Activated naive CD4-positive, alpha-beta T cell treated with anti-CD3 and anti-CD28 coated beads for 36 hours (primary cell): ENCODE data around the gene TTLL9. TPM values are rescaled to one million over a fixed set of nuclear protein-coding genes. Genes with fewer than 3 reads are reported as not detected.
"Not testable (repeated sequence)": the region's sequence is repeated elsewhere in the genome, so short reads cannot be mapped to it uniquely, and the experiment has no call there.

Source experiments
- CTCF ChIA-PET: fragments of 350-600 bp; sonication (Branson Sonifier 250); formaldehyde crosslinking; loops from one replicate; lab custom pipeline; 2021; ENCODE audit warnings: antibody characterized with exemption; lab: Charles Lee
- DNase-seq: peaks from one replicate; pipeline ENCODE4 v3.0.0-alpha.2; 2020
- H3K27ac Mint-ChIP-seq: one replicate; pipeline ENCODE4 v1.8.0; 2021; ENCODE audit warnings: mild to moderate bottlenecking, mixed read lengths
- H3K27me3 Mint-ChIP-seq: one replicate; pipeline ENCODE4 v1.8.0; 2021; ENCODE audit warnings: low read depth, mixed read lengths
- H3K36me3 Mint-ChIP-seq: one replicate; pipeline ENCODE4 v1.8.0; 2021; ENCODE audit warnings: low read depth, mixed read lengths
- H3K4me1 Mint-ChIP-seq: one replicate; pipeline ENCODE4 v1.8.0; 2021; ENCODE audit warnings: low read depth, mixed read lengths
- H3K4me3 Mint-ChIP-seq: one replicate; pipeline ENCODE4 v1.8.0; 2021; ENCODE audit warnings: mild to moderate bottlenecking, moderate library complexity, mixed read lengths
- H3K9me3 Mint-ChIP-seq: one replicate; pipeline ENCODE4 v1.8.0; 2021; ENCODE audit warnings: mixed read lengths
- intact Hi-C: fragments of 100-400 bp; cut with micrococcal nuclease; formaldehyde crosslinking; loops from one replicate; pipeline ENCODE4 v1.15.1; 2023
- total RNA-seq, 2 experiments: library from RNA; stranded (reverse); gene quantifications; one replicate each; pipeline ENCODE4 v1.2.3, GENCODE V29; 2021

The TTLL9 gene
- total RNA-seq, 2 experiments from 2014 or later, result not detected

DNA sequence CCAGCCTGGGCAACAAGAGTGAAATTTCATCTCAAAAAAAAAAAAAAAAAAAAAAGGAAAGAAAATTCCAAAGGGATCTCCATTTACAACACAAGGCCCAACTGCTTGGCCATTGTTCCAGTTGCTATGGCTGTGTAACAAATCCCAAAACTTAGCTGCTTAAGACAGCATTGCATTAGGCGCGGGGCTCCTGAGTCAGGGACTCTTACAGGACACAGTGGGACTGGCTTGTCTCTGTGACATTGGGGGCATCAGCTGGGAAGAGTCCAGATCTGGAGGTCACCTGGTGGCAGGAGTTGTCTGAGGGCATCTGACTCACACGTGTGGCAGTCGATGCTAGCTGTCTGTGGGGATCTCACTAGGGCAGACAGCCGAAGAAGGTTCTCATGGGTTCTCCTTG is 35.6 kb downstream of the TTLL9 start:
- no peak overlapping the region for H3K4me3 Mint-ChIP-seq
- H3K4me1 Mint-ChIP-seq, result no peaks in the 10 kb centered on the region
- no peak overlapping the region for H3K27ac Mint-ChIP-seq
- DNase-seq, result no peak
- peaks cover 2% of the 10 kb centered on the region for H3K27me3 Mint-ChIP-seq
- H3K36me3 Mint-ChIP-seq, result no peaks in the 10 kb centered on the region
- CTCF ChIA-PET, result interaction anchor here (0.6 to 1.1 kb wide), 2 partner anchors 29 to 126 kb away, joined by 3 to 4 read pairs; no protein-coding TSS in a partner anchor
- H3K9me3 Mint-ChIP-seq, result no peaks in the 10 kb centered on the region
- intact Hi-C loops, result no loop called here

DNA sequence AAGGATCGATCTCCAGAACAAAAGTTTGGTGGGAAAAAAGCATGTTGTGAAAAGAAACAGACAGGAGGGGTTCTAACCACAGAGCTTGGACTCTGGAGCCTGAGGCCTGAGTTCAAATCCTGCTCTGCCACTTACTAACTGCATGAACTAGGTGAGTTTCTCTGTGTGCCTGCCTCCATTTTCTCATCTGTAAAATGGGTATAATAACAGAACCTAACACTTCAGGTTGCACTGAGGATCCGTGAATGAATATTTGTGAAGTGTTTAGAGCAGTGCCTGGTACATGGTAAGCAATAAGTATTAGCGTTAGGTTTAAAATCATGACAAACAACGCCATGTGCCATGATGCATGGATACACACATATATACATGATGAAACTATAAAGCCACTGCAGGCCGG is 36.6 kb downstream of the TTLL9 start:
- Mint-ChIP-seq H3K36me3 (no peaks in the 10 kb centered on the region), H3K4me3 (no peak overlapping the region)
- CTCF ChIA-PET, result no interaction called here

DNA sequence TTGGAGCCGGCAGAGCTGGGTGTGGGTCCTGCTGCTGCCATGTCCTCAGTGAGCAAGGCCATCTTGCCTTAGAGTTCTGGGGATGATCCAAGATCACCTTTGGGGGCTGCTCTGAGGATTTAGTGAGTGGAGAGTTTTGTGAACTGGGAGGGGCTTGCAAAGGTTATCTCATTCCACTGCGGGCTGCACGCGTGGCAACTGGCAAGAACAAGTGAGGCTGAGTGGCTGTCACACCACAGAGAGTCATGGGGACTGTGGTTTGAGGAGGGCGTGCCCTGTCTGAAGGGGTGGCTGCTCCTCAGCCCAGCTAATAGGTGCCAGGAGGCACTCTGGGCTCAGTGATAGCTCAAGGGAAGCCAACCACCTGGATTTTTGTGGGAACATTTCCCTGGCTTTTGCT is 37.6 kb downstream of the TTLL9 start:
- intact Hi-C loops, result no loop called here
- CTCF ChIA-PET, result no interaction called here
- H3K4me1 Mint-ChIP-seq, result no peaks in the 10 kb centered on the region
- H3K4me3 Mint-ChIP-seq, result no peak overlapping the region
- no peak for DNase-seq
- H3K36me3 Mint-ChIP-seq, result no peaks in the 10 kb centered on the region
- peaks cover 2% of the 10 kb centered on the region for H3K27me3 Mint-ChIP-seq
- no peak overlapping the region for H3K27ac Mint-ChIP-seq
- H3K9me3 Mint-ChIP-seq, result no peaks in the 10 kb centered on the region

More for the DNA sequence above, 36.6 kb downstream of the TTLL9 start:
- H3K9me3 Mint-ChIP-seq, result no peaks in the 10 kb centered on the region
- peaks cover 2% of the 10 kb centered on the region for H3K27me3 Mint-ChIP-seq
- H3K4me1 Mint-ChIP-seq, result no peaks in the 10 kb centered on the region
- intact Hi-C loops, result no loop called here
- DNase-seq, result no peak
- no peak overlapping the region for H3K27ac Mint-ChIP-seq

- CTCF ChIA-PET, result interaction anchor here (0.7 to 1.3 kb wide), 2 partner anchors 85 to 91 kb away, joined by 3 to 5 read pairs; no protein-coding TSS in a partner anchor
- intact Hi-C loops, result no loop called here
- no peaks in the 10 kb centered on the region for H3K36me3 Mint-ChIP-seq
- DNase-seq, result no peak
- no peaks in the 10 kb centered on the region for H3K4me1 Mint-ChIP-seq
- H3K27me3 Mint-ChIP-seq, result peaks cover 2% of the 10 kb centered on the region
- H3K4me3 Mint-ChIP-seq, result no peak overlapping the region
- no peak overlapping the region for H3K27ac Mint-ChIP-seq
- no peaks in the 10 kb centered on the region for H3K9me3 Mint-ChIP-seq
Observed at GRCh38 chr20:31908424-31908823, 38.0 kb downstream of the TTLL9 start.

DNA sequence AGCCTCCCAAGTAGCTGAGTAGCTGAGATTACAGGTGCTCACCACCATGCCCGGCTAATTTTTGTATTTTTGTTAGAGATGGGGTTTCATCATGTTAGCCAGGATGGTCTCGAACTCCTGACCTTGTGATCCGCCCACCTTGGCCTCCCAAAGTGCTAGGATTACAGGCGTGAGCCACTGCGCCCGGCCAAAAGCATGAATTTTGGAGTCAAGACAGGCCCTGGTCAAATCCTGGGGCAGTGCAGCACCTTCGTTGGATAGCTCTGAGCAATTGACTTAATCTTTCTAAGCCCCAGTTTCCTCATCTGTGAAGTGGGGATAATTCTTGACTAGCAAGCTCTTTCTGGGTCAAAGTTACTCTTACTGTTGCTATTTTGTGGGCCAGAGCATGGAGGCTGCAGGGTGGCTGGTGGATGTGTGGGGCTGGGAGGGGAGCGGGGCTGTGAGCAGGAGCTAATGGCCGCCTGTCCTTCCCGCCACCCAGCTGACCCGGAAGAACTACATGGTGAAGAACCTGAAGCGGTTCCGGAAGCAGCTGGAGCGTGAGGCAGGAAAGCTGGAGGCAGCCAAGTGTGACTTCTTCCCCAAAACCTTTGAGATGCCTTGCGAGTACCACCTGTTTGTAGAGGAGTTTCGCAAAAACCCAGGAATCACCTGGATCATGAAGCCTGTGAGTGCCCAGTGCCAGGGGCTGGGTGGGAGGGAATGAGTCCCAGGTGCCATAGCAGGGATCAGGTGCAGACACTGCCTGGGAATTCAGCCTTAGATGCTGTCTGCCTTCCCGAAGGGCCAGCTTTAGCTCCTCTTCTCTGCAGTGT is 39.0 kb downstream of the TTLL9 start:
- CTCF ChIA-PET, result interaction anchor here (0.7 to 1.3 kb wide), 2 partner anchors 86 to 92 kb away, joined by 3 to 5 read pairs; no protein-coding TSS in a partner anchor
- Mint-ChIP-seq H3K9me3 (no peaks in the 10 kb centered on the region), H3K27ac (no peak overlapping the region), H3K4me3 (no peak overlapping the region), H3K4me1 (no peaks in the 10 kb centered on the region), H3K27me3 (peaks cover 2% of the 10 kb centered on the region), H3K36me3 (no peaks in the 10 kb centered on the region)
- intact Hi-C loops, result no loop called here
- DNase-seq, result no peak

DNA sequence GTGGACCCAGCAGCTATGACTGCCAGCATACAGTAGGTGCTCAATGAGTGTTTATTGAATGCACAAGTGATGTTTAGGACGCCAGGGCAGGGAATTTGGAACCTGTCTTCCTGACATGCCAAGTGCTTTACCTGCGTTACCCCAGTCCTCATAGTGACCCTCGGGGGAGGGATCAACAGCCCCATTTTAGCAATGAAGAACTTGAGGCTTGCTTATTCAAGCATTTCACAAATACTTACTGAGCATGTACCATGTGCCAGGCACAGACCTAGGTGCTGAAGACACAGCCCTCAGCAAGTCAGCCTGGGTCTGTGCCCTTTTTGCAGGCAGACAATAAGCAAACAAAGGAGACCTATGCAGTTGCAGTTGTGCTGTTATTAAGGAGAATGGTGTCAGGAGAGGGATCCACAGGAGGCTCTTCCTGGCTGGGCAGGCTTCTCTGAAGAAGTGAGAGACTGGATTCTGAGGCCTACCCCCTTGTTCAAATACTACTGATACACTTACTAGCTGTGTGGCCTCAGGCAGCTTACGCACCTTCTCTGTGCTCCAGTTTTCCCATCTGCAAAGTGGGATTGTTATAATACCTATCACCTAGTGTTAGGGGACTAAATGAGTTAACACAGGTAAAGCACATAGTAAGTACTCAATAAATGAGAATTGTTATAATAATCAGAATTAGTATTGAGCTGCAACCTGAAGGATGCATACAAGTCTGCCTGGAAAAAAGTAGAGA is 39.8 kb downstream of the TTLL9 start:
- intact Hi-C loops, result no loop called here
- no peak overlapping the region for H3K4me3 Mint-ChIP-seq
- CTCF ChIA-PET, result no interaction called here
- H3K27ac Mint-ChIP-seq, result no peak overlapping the region
- H3K9me3 Mint-ChIP-seq, result no peaks in the 10 kb centered on the region
- DNase-seq, result no peak
- H3K36me3 Mint-ChIP-seq, result no peaks in the 10 kb centered on the region
- no peaks in the 10 kb centered on the region for H3K27me3 Mint-ChIP-seq
- H3K4me1 Mint-ChIP-seq, result no peaks in the 10 kb centered on the region

- no peaks in the 10 kb centered on the region for H3K27me3 Mint-ChIP-seq
- CTCF ChIA-PET, result interaction anchor here (1.2 to 1.7 kb wide), 2 partner anchors 67 to 90 kb away, joined by 3 read pairs; no protein-coding TSS in a partner anchor
- H3K4me3 Mint-ChIP-seq, result no peak overlapping the region
- no peaks in the 10 kb centered on the region for H3K36me3 Mint-ChIP-seq
- intact Hi-C loops, result no loop called here
- H3K4me1 Mint-ChIP-seq, result no peaks in the 10 kb centered on the region
- no peak overlapping the region for H3K27ac Mint-ChIP-seq
- H3K9me3 Mint-ChIP-seq, result no peaks in the 10 kb centered on the region
- DNase-seq, result no peak
Observed at GRCh38 chr20:31913431-31914157, 43.2 kb downstream of the TTLL9 start.

GRCh38 chr20:31914170-31914569 is 43.7 kb downstream of the TTLL9 start:
- intact Hi-C loops, result no loop called here
- Mint-ChIP-seq H3K27me3 (peaks cover under 1% of the 10 kb centered on the region), H3K27ac (no peak overlapping the region), H3K9me3 (no peaks in the 10 kb centered on the region), H3K4me3 (no peak overlapping the region), H3K36me3 (no peaks in the 10 kb centered on the region), H3K4me1 (no peaks in the 10 kb centered on the region)
- no peak for DNase-seq
- CTCF ChIA-PET, result interaction anchor here (1.2 to 1.7 kb wide), 2 partner anchors 67 to 91 kb away, joined by 3 read pairs; no protein-coding TSS in a partner anchor

- DNase-seq, result no peak
- intact Hi-C loops, result no loop called here
- Mint-ChIP-seq H3K4me1 (no peaks in the 10 kb centered on the region), H3K27ac (no peak overlapping the region), H3K36me3 (no peaks in the 10 kb centered on the region), H3K4me3 (no peak overlapping the region), H3K9me3 (no peaks in the 10 kb centered on the region), H3K27me3 (peaks cover 2% of the 10 kb centered on the region)
- CTCF ChIA-PET, result no interaction called here
Observed at GRCh38 chr20:31915491-31916280, 45.3 kb downstream of the TTLL9 start.

GRCh38 chr20:31916708-31917107 is 46.3 kb downstream of the TTLL9 start:
- Mint-ChIP-seq H3K27ac (no peak overlapping the region), H3K4me1 (no peaks in the 10 kb centered on the region), H3K27me3 (peaks cover 2% of the 10 kb centered on the region), H3K9me3 (no peaks in the 10 kb centered on the region), H3K4me3 (no peak overlapping the region), H3K36me3 (no peaks in the 10 kb centered on the region)
- DNase-seq, result no peak
- CTCF ChIA-PET, result no interaction called here
- intact Hi-C loops, result no loop called here

DNA sequence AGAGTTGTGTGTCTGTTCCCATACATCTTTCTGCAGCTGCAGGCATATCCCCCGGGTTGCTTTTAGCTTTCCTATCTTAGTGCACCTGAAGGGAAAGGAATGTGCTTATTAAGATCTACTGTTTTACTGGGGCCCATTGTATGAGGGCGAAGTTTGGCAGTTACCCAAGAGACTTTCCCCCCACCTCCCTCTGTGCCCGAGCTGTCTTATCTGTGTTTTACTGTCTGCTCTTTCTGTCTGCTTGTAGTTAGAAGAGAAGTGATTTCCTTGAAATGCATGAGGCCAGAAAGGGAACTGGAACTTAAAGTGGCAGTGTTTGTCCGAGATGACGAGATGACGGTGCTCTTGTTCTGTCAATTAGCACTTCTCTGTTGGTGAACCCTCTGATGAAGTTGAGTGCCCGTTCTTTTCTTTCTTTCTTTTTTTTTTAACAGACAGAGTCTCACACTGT is 47.6 kb downstream of the TTLL9 start:
- intact Hi-C loops, H3K9me3 Mint-ChIP-seq, DNase-seq, H3K36me3 Mint-ChIP-seq, H3K27me3 Mint-ChIP-seq, H3K27ac Mint-ChIP-seq, H3K4me1 Mint-ChIP-seq, H3K4me3 Mint-ChIP-seq: not testable (repeated sequence)
- CTCF ChIA-PET, result interaction anchor here (0.7 to 2.8 kb wide), 2 partner anchors 34 to 275 kb away, joined by 6 to 9 read pairs; partner anchors contain the start of gene PDRG1
